Lung microvascular endothelial cell (primary cell): Measurements from ENCODE around the gene PARVB. TPM values are rescaled to one million over a fixed set of nuclear protein-coding genes. Genes with fewer than 3 reads are reported as not detected.
"Not testable (repeated sequence)": the region's sequence is repeated elsewhere in the genome, so short reads cannot be mapped to it uniquely, and the experiment has no call there.

Experiments
- DNase-seq, 2 donors: peaks; one replicate each; pipeline versions ENCODE4 v3.0.0 to v3.0.0-alpha.2; 2010; ENCODE audit warnings: low read depth in 2 of 2
- total RNA-seq: library from RNA; depleted of rRNA; stranded (reverse); fragments of >200 nt; gene quantifications from 2 replicates; pipeline ENCODE4 v1.2.1, GENCODE V29; 2014

Gene PARVB
- total RNA-seq, 1 donor from 2014 or later = 20.8 TPM

GRCh38 chr22:44107340-44107739 is 83.2 kb downstream of the PARVB start:
- no peak for DNase-seq

GRCh38 chr22:44108076-44108475 is 84.0 kb downstream of the PARVB start:
- no peak for DNase-seq

- DNase-seq = no peak
These were observed 84.8 kb downstream of the PARVB start for GRCh38 chr22:44108806-44109385.

GRCh38 chr22:44109416-44109815 is 85.3 kb downstream of the PARVB start:
- DNase-seq = no peak

- DNase-seq = not testable (repeated sequence)
These were observed 86.6 kb downstream of the PARVB start for GRCh38 chr22:44110656-44111055.

GRCh38 chr22:44111562-44112155 is 87.6 kb downstream of the PARVB start:
- DNase-seq = no peak

- no peak for DNase-seq
These were observed 88.1 kb downstream of the PARVB start for GRCh38 chr22:44112191-44112590.

GRCh38 chr22:44116331-44116730 is 92.2 kb downstream of the PARVB start:
- DNase-seq = no peak

- DNase-seq = no peak
These were observed 92.9 kb downstream of the PARVB start for GRCh38 chr22:44116755-44117684.

GRCh38 chr22:44117746-44118145 is 93.6 kb downstream of the PARVB start:
- peak in 1 of 2 donors; percentile 53 for DNase-seq

- DNase-seq = no peak
These were observed 94.7 kb downstream of the PARVB start for GRCh38 chr22:44118645-44119315.

GRCh38 chr22:44119669-44120313 is 95.7 kb downstream of the PARVB start:
- no peak for DNase-seq

GRCh38 chr22:44120314-44120704 is 96.2 kb downstream of the PARVB start:
- DNase-seq = no peak

- DNase-seq = no peak
These were observed 101.3 kb downstream of the PARVB start for GRCh38 chr22:44125421-44125820.

GRCh38 chr22:44126807-44127206 is 102.7 kb downstream of the PARVB start:
- no peak for DNase-seq

GRCh38 chr22:44127356-44127755 is 103.3 kb downstream of the PARVB start:
- DNase-seq = peak; percentile 70 to 73

- DNase-seq = no peak
These were observed 105.0 kb downstream of the PARVB start for GRCh38 chr22:44128958-44129618.

GRCh38 chr22:44129619-44129976 is 105.5 kb downstream of the PARVB start:
- DNase-seq = peak; percentile 76 to 80

- DNase-seq = no peak
These were observed 106.1 kb downstream of the PARVB start for GRCh38 chr22:44130076-44130711.

GRCh38 chr22:44131412-44131811 is 107.3 kb downstream of the PARVB start:
- no peak for DNase-seq
